CD14-positive monocyte (primary cell): Measurements from ENCODE around the gene UBE2QL1. TPM values are rescaled to one million over a fixed set of nuclear protein-coding genes. Genes with fewer than 3 reads are reported as not detected.

Source experiments
- DNase-seq, 3 donors: peaks; one replicate each; pipeline ENCODE4 v3.0.0-alpha.2; 2011 to 2022
- H2AFZ ChIP-seq: 2 replicates; pipeline ENCODE4 v1.6.0; 2012; ENCODE audit warnings: mild to moderate bottlenecking, low read depth, low read length, inconsistent platforms; ENCODE audit not compliant: insufficient read depth, poor library complexity, severe bottlenecking
- H3K27ac ChIP-seq, 2 donors: 1 replicate in 1 of 2; 2 replicates in 1 of 2; pipeline ENCODE4 v1.5.1; 2012 to 2013; ENCODE audit warnings: low read length in 2 of 2, control low read depth in 1 of 2, inconsistent platforms in 1 of 2, low read depth in 1 of 2, mild to moderate bottlenecking in 1 of 2
- H3K27me3 ChIP-seq, 2 donors: one replicate each; pipeline versions ENCODE4 v1.6.0 to v1.6.1; 2011 to 2013; ENCODE audit warnings: low read length in 2 of 2; ENCODE audit not compliant: control insufficient read depth in 2 of 2, insufficient read depth in 2 of 2
- H3K36me3 ChIP-seq, 2 donors: replicated peaks in 1 of 2; 1 replicate in 1 of 2; 2 replicates in 1 of 2; pipeline versions ENCODE4 v1.5.1 to v1.6.1; 2012 to 2013; ENCODE audit warnings: low read length in 2 of 2, control low read depth in 1 of 2, inconsistent platforms in 1 of 2, mild to moderate bottlenecking in 1 of 2; ENCODE audit not compliant: insufficient read depth in 2 of 2, control insufficient read depth in 1 of 2
- H3K4me1 ChIP-seq, 2 donors: 1 replicate in 1 of 2; 2 replicates in 1 of 2; pipeline versions ENCODE4 v1.5.1 to v1.6.1; 2012 to 2013; ENCODE audit warnings: low read length in 2 of 2, control low read depth in 1 of 2, inconsistent platforms in 1 of 2, mild to moderate bottlenecking in 1 of 2, moderate library complexity in 1 of 2; ENCODE audit not compliant: insufficient read depth in 2 of 2, control insufficient read depth in 1 of 2
- H3K4me2 ChIP-seq: replicated peaks from 2 replicates; pipeline ENCODE3; 2012; ENCODE audit warnings: low read length, moderate library complexity, mild to moderate bottlenecking; ENCODE audit not compliant: poor library complexity, severe bottlenecking; ENCODE audit errors: extremely low read depth
- H3K4me3 ChIP-seq, 3 experiments: fragments of 200-600 bp in 1 of 3; sonication (generic) in 1 of 3; replicated peaks in 1 of 3; 1 replicate in 2 of 3; 2 replicates in 1 of 3; pipeline ENCODE4 v1.5.1; 2011 to 2013; ENCODE audit warnings: low read length in 3 of 3, mild to moderate bottlenecking in 3 of 3, control low read depth in 2 of 3, low read depth in 2 of 3, inconsistent platforms in 1 of 3, moderate library complexity in 1 of 3
- H3K79me2 ChIP-seq: 2 replicates; pipeline ENCODE4 v1.6.0; 2012; ENCODE audit warnings: mild to moderate bottlenecking, control low read depth, inconsistent platforms, low read length, moderate library complexity; ENCODE audit not compliant: insufficient read depth
- H3K9ac ChIP-seq: 2 replicates; pipeline ENCODE4 v1.6.0; 2017; ENCODE audit warnings: low read length, mild to moderate bottlenecking; ENCODE audit not compliant: insufficient read depth, poor library complexity, severe bottlenecking
- H3K9me3 ChIP-seq, 2 donors: replicated peaks in 1 of 2; 1 replicate in 1 of 2; 2 replicates in 1 of 2; pipeline versions ENCODE4 v1.5.1 to v1.6.1; 2012 to 2013; ENCODE audit warnings: low read length in 2 of 2, control low read depth in 1 of 2; ENCODE audit not compliant: control insufficient read depth in 1 of 2, insufficient read depth in 1 of 2
- H4K20me1 ChIP-seq: 2 replicates; pipeline ENCODE4 v1.6.0; 2012; ENCODE audit warnings: mild to moderate bottlenecking, low read length, control low read depth, moderate library complexity; ENCODE audit not compliant: insufficient read depth
- H3K27ac Mint-ChIP-seq, 7 donors: one replicate each; pipeline ENCODE4 v1.8.0; 2020; ENCODE audit warnings: mild to moderate bottlenecking in 7 of 7, mixed read lengths in 7 of 7, moderate library complexity in 6 of 7, inconsistent platforms in 2 of 7
- H3K27me3 Mint-ChIP-seq, 3 donors: one replicate each; pipeline ENCODE4 v1.8.0; 2021 to 2022; ENCODE audit warnings: low read depth in 3 of 3, mild to moderate bottlenecking in 3 of 3, mixed read lengths in 3 of 3, moderate library complexity in 3 of 3, inconsistent platforms in 1 of 3
- H3K36me3 Mint-ChIP-seq, 2 donors: one replicate each; pipeline ENCODE4 v1.8.0; 2020; ENCODE audit warnings: mixed read lengths in 2 of 2, inconsistent platforms in 1 of 2, mild to moderate bottlenecking in 1 of 2
- H3K4me1 Mint-ChIP-seq: one replicate; pipeline ENCODE4 v1.8.0; 2020; ENCODE audit warnings: mild to moderate bottlenecking, mixed read lengths
- H3K4me3 Mint-ChIP-seq, 2 donors: one replicate each; pipeline ENCODE4 v1.8.0; 2020; ENCODE audit warnings: mild to moderate bottlenecking in 2 of 2, mixed read lengths in 2 of 2, moderate library complexity in 1 of 2
- H3K9me3 Mint-ChIP-seq, 7 donors: one replicate each; pipeline ENCODE4 v1.8.0; 2020 to 2022; ENCODE audit warnings: mixed read lengths in 7 of 7, mild to moderate bottlenecking in 6 of 7, moderate library complexity in 6 of 7, inconsistent platforms in 2 of 7
- CTCF ChIP-seq: fragments of 200-600 bp; IDR thresholded peaks from one replicate; pipeline ENCODE4 v1.8.0; 2022; ENCODE audit warnings: antibody characterized with exemption, mild to moderate bottlenecking
- WGBS: methylation state at CpG from one replicate; pipeline ENCODE4 v1.1.5; 2013; ENCODE audit warnings: missing lambda C conversion rate; ENCODE audit not compliant: insufficient coverage; 5-methylcytosine and 5-hydroxymethylcytosine counted together
- intact Hi-C, 2 donors: fragments of 100-400 bp; cut with micrococcal nuclease; formaldehyde crosslinking; loops; one replicate each; pipeline versions ENCODE4 v1.15.0 to v1.15.1; 2023
- polyA plus RNA-seq, 3 donors: library from polyadenylated mRNA; depleted of rRNA in 1 of 3; unstranded in 2 of 3; stranded (reverse) in 1 of 3; fragments of 300-500 nt in 2 of 3; fragments of >200 nt in 1 of 3; fragmentation: Illumina TruSeq in 2 of 3; gene quantifications; 1 replicate in 2 of 3; 2 replicates in 1 of 3; pipeline ENCODE4 v1.2.3, GENCODE V29; 2012 to 2021

The UBE2QL1 gene
- polyA plus RNA-seq, 3 donors: not detected

GRCh38 chr5:6464441-6464840, 15.8 kb downstream of the UBE2QL1 start:
- 69% methylated on average over 6 of the region's 6 CpGs for WGBS
- Histone ChIP-seq H3K9ac (no peak overlapping the region), H4K20me1 (no peaks in the 10 kb centered on the region), H3K9me3 (no peaks in the 10 kb centered on the region), H3K4me3 (no peak overlapping the region), H3K27ac (no peak overlapping the region), H3K27me3 (no peaks in the 10 kb centered on the region), H3K79me2 (no peaks in the 10 kb centered on the region), H3K36me3 (no peaks in the 10 kb centered on the region), H3K4me1 (no peaks in the 10 kb centered on the region), H2AFZ (no peak overlapping the region), H3K4me2 (no peak overlapping the region)
- Mint-ChIP-seq H3K27me3 (peaks cover 3 to 20% (median 4%) of the 10 kb centered on the region in 3 donors), H3K4me1 (no peaks in the 10 kb centered on the region), H3K27ac (no peak overlapping the region), H3K4me3 (no peak overlapping the region), H3K36me3 (no peaks in the 10 kb centered on the region), H3K9me3 (peaks cover 0 to 2% (median 0%) of the 10 kb centered on the region in 7 donors)
- TF ChIP-seq CTCF: no peak
- no peak for DNase-seq
- intact Hi-C loops: no loop called here

GRCh38 chr5:6465831-6466790, 17.5 kb downstream of the UBE2QL1 start:
- no peaks in the 10 kb centered on the region for H3K4me1 Mint-ChIP-seq
- intact Hi-C loops: no loop called here
- Histone ChIP-seq H3K36me3 (no peaks in the 10 kb centered on the region), H3K27ac (no peak overlapping the region), H2AFZ (no peak overlapping the region), H3K9ac (no peak overlapping the region), H3K9me3 (no peaks in the 10 kb centered on the region), H3K4me2 (no peak overlapping the region), H3K4me3 (no peak overlapping the region), H3K27me3 (no peaks in the 10 kb centered on the region), H3K4me1 (no peaks in the 10 kb centered on the region), H4K20me1 (no peaks in the 10 kb centered on the region), H3K79me2 (no peaks in the 10 kb centered on the region)
- 42% methylated on average over 26 of the region's 28 CpGs for WGBS
- H3K4me3 Mint-ChIP-seq: peak overlapping the region in 1 of 2 donors; percentile 24
- DNase-seq: no peak
- H3K27me3 Mint-ChIP-seq: peaks cover 3 to 21% (median 4%) of the 10 kb centered on the region in 3 donors
- peaks cover 0 to 1% (median 0%) of the 10 kb centered on the region in 7 donors for H3K9me3 Mint-ChIP-seq
- no peaks in the 10 kb centered on the region for H3K36me3 Mint-ChIP-seq
- TF ChIP-seq CTCF: no peak
- no peak overlapping the region for H3K27ac Mint-ChIP-seq
